Activated CD4-positive, alpha-beta memory T cell treated with anti-CD3 and anti-CD28 coated beads, Interleukin-2, amount 10 ng/mL, durations not matched to agents 7 days and 5 days (primary cell): Measurements from ENCODE around the gene TAPBPL. TPM values are rescaled to one million over a fixed set of nuclear protein-coding genes. Genes with fewer than 3 reads are reported as not detected.

Experiments used
- CTCF ChIA-PET: fragments of 350-600 bp; sonication (Branson Sonifier 250); formaldehyde crosslinking; loops from one replicate; lab custom pipeline; 2021; ENCODE audit warnings: antibody characterized with exemption, inconsistent platforms; lab: Charles Lee
- POLR2A ChIA-PET: fragments of 350-600 bp; sonication (Branson Sonifier 250); formaldehyde crosslinking; loops from one replicate; lab custom pipeline; 2021; ENCODE audit warnings: antibody characterized with exemption; lab: Charles Lee
- DNase-seq: peaks from one replicate; pipeline ENCODE4 v3.0.0-alpha.2; 2020
- H3K27ac Mint-ChIP-seq: one replicate; pipeline ENCODE4 v1.8.0; 2021; ENCODE audit warnings: mild to moderate bottlenecking, mixed read lengths
- H3K27me3 Mint-ChIP-seq: one replicate; pipeline ENCODE4 v1.8.0; 2021; ENCODE audit warnings: mixed read lengths
- H3K36me3 Mint-ChIP-seq: one replicate; pipeline ENCODE4 v1.8.0; 2021; ENCODE audit warnings: low read depth, mixed read lengths
- H3K4me1 Mint-ChIP-seq: one replicate; pipeline ENCODE4 v1.8.0; 2021; ENCODE audit warnings: mixed read lengths
- H3K4me3 Mint-ChIP-seq: one replicate; pipeline ENCODE4 v1.8.0; 2021; ENCODE audit warnings: mild to moderate bottlenecking, mixed read lengths
- H3K9me3 Mint-ChIP-seq: one replicate; pipeline ENCODE4 v1.8.0; 2021; ENCODE audit warnings: mixed read lengths
- total RNA-seq, 2 experiments: library from RNA; stranded (reverse); gene quantifications; one replicate each; pipeline ENCODE4 v1.2.3, GENCODE V29; 2021

TAPBPL gene
- total RNA-seq, 2 experiments from 2014 or later: 45.0 to 49.0 TPM

GRCh38 chr12:6457220-6457945 is 5.5 kb downstream of the TAPBPL start:
- peaks cover 77% of the 10 kb centered on the region for H3K4me1 Mint-ChIP-seq
- CTCF ChIA-PET: interaction anchor here (1.1 kb wide), 1 partner anchor 34 kb away, joined by 3 read pairs; no protein-coding TSS in a partner anchor
- POLR2A ChIA-PET: interaction anchor here (0.6 to 21.3 kb wide), 9 partner anchors 8 to 134 kb away, joined by 3 to 298 read pairs (median 4); partner anchors contain the start of genes GAPDH and VAMP1

DNA sequence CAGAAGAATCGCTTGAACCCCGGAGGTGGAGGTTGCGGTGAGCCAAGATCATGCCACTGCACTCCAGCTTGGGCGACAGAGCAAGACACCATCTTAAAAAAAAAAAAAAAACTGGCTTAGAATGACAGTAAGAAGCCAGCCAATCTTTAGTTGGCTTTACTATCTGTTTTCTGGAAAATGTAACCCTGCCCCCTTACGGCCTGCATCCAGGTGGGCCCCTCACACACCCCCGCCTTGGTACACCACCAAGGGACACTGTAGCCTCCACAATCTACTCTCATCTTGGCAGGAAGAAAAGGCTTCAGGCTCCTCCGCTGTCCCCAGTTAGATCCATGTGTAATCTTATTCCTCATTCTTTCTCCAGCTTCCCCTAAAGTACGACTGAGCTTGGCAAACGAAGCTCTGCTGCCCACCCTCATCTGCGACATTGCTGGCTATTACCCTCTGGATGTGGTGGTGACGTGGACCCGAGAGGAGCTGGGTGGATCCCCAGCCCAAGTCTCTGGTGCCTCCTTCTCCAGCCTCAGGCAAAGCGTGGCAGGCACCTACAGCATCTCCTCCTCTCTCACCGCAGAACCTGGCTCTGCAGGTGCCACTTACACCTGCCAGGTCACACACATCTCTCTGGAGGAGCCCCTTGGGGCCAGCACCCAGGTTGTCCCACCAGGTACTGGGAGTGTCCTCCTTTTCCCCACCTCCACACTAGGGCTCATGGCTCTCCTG is 6.6 kb downstream of the TAPBPL start:
- Mint-ChIP-seq H3K4me1 (peaks cover 78% of the 10 kb centered on the region), H3K36me3 (peaks cover 86% of the 10 kb centered on the region)
- no peak for DNase-seq

More at GRCh38 chr12:6457220-6457945, 5.5 kb downstream of the TAPBPL start:
- no peak overlapping the region for H3K4me3 Mint-ChIP-seq
- no peaks in the 10 kb centered on the region for H3K27me3 Mint-ChIP-seq
- no peak overlapping the region for H3K27ac Mint-ChIP-seq
- DNase-seq: no peak
- H3K36me3 Mint-ChIP-seq: peaks cover 86% of the 10 kb centered on the region
- no peaks in the 10 kb centered on the region for H3K9me3 Mint-ChIP-seq

GRCh38 chr12:6459004-6459337 is 7.1 kb downstream of the TAPBPL start:
- ChIA-PET CTCF (interaction anchor here (1.1 kb wide), 1 partner anchor 11 kb away, joined by 4 read pairs; the partner anchor contains the start of gene VAMP1), POLR2A (interaction anchor here (0.5 to 21.3 kb wide), 11 partner anchors 6 to 123 kb away, joined by 3 to 298 read pairs (median 47); partner anchors contain the start of genes CD27, GAPDH, MRPL51 and TAPBPL)
- Mint-ChIP-seq H3K27me3 (no peaks in the 10 kb centered on the region), H3K27ac (peak overlapping the region; percentile 56), H3K36me3 (peaks cover 85% of the 10 kb centered on the region), H3K4me1 (peaks cover 78% of the 10 kb centered on the region), H3K9me3 (no peaks in the 10 kb centered on the region), H3K4me3 (peak overlapping the region; percentile 9)
- DNase-seq: no peak

More for the DNA sequence above, 6.6 kb downstream of the TAPBPL start:
- H3K27ac Mint-ChIP-seq: no peak overlapping the region
- H3K9me3 Mint-ChIP-seq: no peaks in the 10 kb centered on the region
- H3K27me3 Mint-ChIP-seq: no peaks in the 10 kb centered on the region
- CTCF ChIA-PET: interaction anchor here (1.1 kb wide), 1 partner anchor 12 kb away, joined by 4 read pairs; the partner anchor contains the start of gene VAMP1
- POLR2A ChIA-PET: interaction anchor here (0.5 to 21.3 kb wide), 12 partner anchors 9 to 135 kb away, joined by 3 to 298 read pairs (median 6); partner anchors contain the start of genes CD27, GAPDH, MRPL51 and VAMP1
- H3K4me3 Mint-ChIP-seq: no peak overlapping the region

- ChIA-PET POLR2A (interaction anchor here (1.7 to 21.3 kb wide), 15 partner anchors 8 to 125 kb away, joined by 4 to 298 read pairs (median 21); partner anchors contain the start of genes CD27, GAPDH, MRPL51 and NOP2), CTCF (interaction anchor here (0.8 to 4.3 kb wide), 14 partner anchors 9 to 135 kb away, joined by 3 to 36 read pairs (median 3); partner anchors contain the start of genes TAPBPL and VAMP1)
- H3K27ac Mint-ChIP-seq: peak overlapping the region; percentile 98
- peak; percentile 43 for DNase-seq
- peaks cover 80% of the 10 kb centered on the region for H3K4me1 Mint-ChIP-seq
- H3K9me3 Mint-ChIP-seq: no peaks in the 10 kb centered on the region
- peaks cover 84% of the 10 kb centered on the region for H3K36me3 Mint-ChIP-seq
- peak overlapping the region; percentile 74 for H3K4me3 Mint-ChIP-seq
- H3K27me3 Mint-ChIP-seq: no peaks in the 10 kb centered on the region
Measured at GRCh38 chr12:6460751-6461371, 9.0 kb downstream of the TAPBPL start.

DNA sequence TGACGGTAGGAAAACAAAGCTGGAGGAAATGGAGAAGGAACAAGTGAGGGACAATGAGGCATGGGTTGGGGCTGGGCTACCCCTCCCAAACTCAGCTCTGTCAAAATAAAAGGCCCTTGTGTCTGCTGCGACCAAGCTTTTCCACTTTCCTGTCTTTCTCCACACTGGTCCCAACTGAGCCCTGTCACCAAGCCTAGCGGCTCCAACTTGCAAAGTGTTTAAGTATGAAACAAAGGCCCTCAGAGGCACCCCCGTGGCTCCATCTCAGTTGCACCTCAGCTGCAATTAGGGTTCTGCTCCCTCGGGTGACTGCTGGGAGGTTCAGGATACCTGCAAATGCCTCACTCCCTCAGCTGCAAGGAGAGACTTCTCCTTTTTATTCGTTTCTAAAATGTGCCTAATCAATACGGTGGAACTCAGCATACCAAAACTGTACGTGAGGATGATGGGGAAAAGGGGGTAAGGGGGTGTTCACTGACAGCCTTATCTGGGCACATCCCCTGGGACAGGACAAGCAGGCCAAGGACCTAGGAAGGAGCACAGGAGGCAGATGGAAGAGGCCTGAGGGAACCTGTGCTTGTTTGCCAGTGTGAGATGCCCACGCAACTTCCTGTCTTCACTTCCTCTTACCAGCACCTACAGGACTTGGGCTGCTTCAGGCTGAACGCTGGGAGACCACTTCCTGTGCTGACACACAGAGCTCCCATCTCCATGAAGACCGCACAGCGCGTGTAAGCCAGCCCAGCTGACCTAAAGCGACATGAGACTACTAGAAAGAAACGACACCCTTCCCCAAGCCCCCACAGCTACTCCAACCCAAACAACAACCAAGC is 9.8 kb downstream of the TAPBPL start:
- POLR2A ChIA-PET: interaction anchor here (0.7 to 21.3 kb wide), 17 partner anchors 9 to 411 kb away, joined by 3 to 298 read pairs (median 21); partner anchors contain the start of genes CD27, GAPDH, MRPL51 and NOP2
- Mint-ChIP-seq H3K27ac (peak overlapping the region; percentile 98), H3K4me1 (peaks cover 84% of the 10 kb centered on the region), H3K36me3 (peaks cover 87% of the 10 kb centered on the region), H3K4me3 (peak overlapping the region; percentile 74), H3K9me3 (no peaks in the 10 kb centered on the region), H3K27me3 (no peaks in the 10 kb centered on the region)
- CTCF ChIA-PET: interaction anchor here (0.8 to 4.3 kb wide), 16 partner anchors 8 to 135 kb away, joined by 3 to 36 read pairs (median 4); partner anchors contain the start of genes TAPBPL and VAMP1
- DNase-seq: peak; percentile 91

GRCh38 chr12:6462234-6462995 is 10.6 kb downstream of the TAPBPL start:
- H3K27ac Mint-ChIP-seq: peak overlapping the region; percentile 98
- H3K36me3 Mint-ChIP-seq: peaks cover 88% of the 10 kb centered on the region
- peak overlapping the region; percentile 74 for H3K4me3 Mint-ChIP-seq
- ChIA-PET CTCF (interaction anchor here (0.9 to 4.3 kb wide), 10 partner anchors 8 to 127 kb away, joined by 3 to 36 read pairs (median 4); partner anchors contain the start of genes TAPBPL and VAMP1), POLR2A (interaction anchor here (0.7 to 21.3 kb wide), 19 partner anchors 8 to 410 kb away, joined by 3 to 298 read pairs (median 20); partner anchors contain the start of genes CD27, GAPDH, MRPL51 and NOP2)
- H3K4me1 Mint-ChIP-seq: peaks cover 85% of the 10 kb centered on the region
- H3K27me3 Mint-ChIP-seq: no peaks in the 10 kb centered on the region
- H3K9me3 Mint-ChIP-seq: no peaks in the 10 kb centered on the region
- DNase-seq: peak; percentile 51

- Mint-ChIP-seq H3K9me3 (no peaks in the 10 kb centered on the region), H3K27me3 (no peaks in the 10 kb centered on the region), H3K36me3 (peaks cover 86% of the 10 kb centered on the region), H3K4me1 (peaks cover 93% of the 10 kb centered on the region), H3K4me3 (peak overlapping the region; percentile 74), H3K27ac (peak overlapping the region; percentile 98)
- POLR2A ChIA-PET: interaction anchor here (0.9 to 21.3 kb wide), 12 partner anchors 7 to 127 kb away, joined by 3 to 298 read pairs (median 34); partner anchors contain the start of genes CD27, GAPDH, MRPL51 and TAPBPL
- DNase-seq: no peak
- CTCF ChIA-PET: interaction anchor here (0.8 to 4.3 kb wide), 11 partner anchors 8 to 127 kb away, joined by 3 to 36 read pairs (median 4); partner anchors contain the start of gene TAPBPL
Measured at GRCh38 chr12:6463216-6463615, 11.4 kb downstream of the TAPBPL start.

- H3K4me1 Mint-ChIP-seq: peaks cover 93% of the 10 kb centered on the region
- DNase-seq: no peak
- ChIA-PET POLR2A (interaction anchor here (0.9 to 7.9 kb wide), 11 partner anchors 11 to 128 kb away, joined by 3 to 215 read pairs (median 21); partner anchors contain the start of genes CD27, GAPDH, MRPL51 and TAPBPL), CTCF (interaction anchor here (0.8 to 4.3 kb wide), 10 partner anchors 9 to 127 kb away, joined by 3 to 36 read pairs (median 4); partner anchors contain the start of gene TAPBPL)
- H3K27me3 Mint-ChIP-seq: no peaks in the 10 kb centered on the region
- H3K27ac Mint-ChIP-seq: peak overlapping the region; percentile 98
- no peaks in the 10 kb centered on the region for H3K9me3 Mint-ChIP-seq
- peaks cover 86% of the 10 kb centered on the region for H3K36me3 Mint-ChIP-seq
- H3K4me3 Mint-ChIP-seq: peak overlapping the region; percentile 74
Measured at GRCh38 chr12:6463858-6464257, 12.0 kb downstream of the TAPBPL start.

- no peaks in the 10 kb centered on the region for H3K9me3 Mint-ChIP-seq
- ChIA-PET POLR2A (interaction anchor here (1.1 to 7.9 kb wide), 6 partner anchors 12 to 72 kb away, joined by 3 to 215 read pairs (median 36); partner anchors contain the start of genes CD27, GAPDH, MRPL51 and TAPBPL), CTCF (interaction anchor here (0.6 to 4.3 kb wide), 20 partner anchors 14 to 500 kb away, joined by 3 to 95 read pairs (median 8); partner anchors contain the start of genes GAPDH, MRPL51 and TAPBPL)
- peak overlapping the region; percentile 98 for H3K27ac Mint-ChIP-seq
- H3K27me3 Mint-ChIP-seq: no peaks in the 10 kb centered on the region
- H3K36me3 Mint-ChIP-seq: peaks cover 86% of the 10 kb centered on the region
- DNase-seq: no peak
- H3K4me1 Mint-ChIP-seq: peaks cover 93% of the 10 kb centered on the region
- peak overlapping the region; percentile 36 for H3K4me3 Mint-ChIP-seq
Measured at GRCh38 chr12:6464531-6464930, 12.7 kb downstream of the TAPBPL start.
